M059J (cell line): ENCODE results near the gene PPEF2. TPM values are rescaled to one million over a fixed set of nuclear protein-coding genes. Genes with fewer than 3 reads are reported as not detected.

Source experiments
- DNase-seq: peaks from one replicate; pipeline ENCODE4 v3.0.0-alpha.2; 2012; ENCODE audit warnings: low read depth
- total RNA-seq: library from RNA; depleted of rRNA; stranded (reverse); fragments of >200 nt; shearing (Covaris generic); gene quantifications from 2 replicates; pipeline ENCODE4 v1.2.3, GENCODE V29; 2014

PPEF2 gene
- total RNA-seq, 1 experiment from 2014 or later = not detected

GRCh38 chr4:75898536-75898935, 3.7 kb downstream of the PPEF2 start:
- no peak for DNase-seq

GRCh38 chr4:75895744-75896314, 6.4 kb downstream of the PPEF2 start:
- peak; percentile 16 for DNase-seq

GRCh38 chr4:75892508-75892907, 9.7 kb downstream of the PPEF2 start:
- no peak for DNase-seq

GRCh38 chr4:75891611-75892010, 10.6 kb downstream of the PPEF2 start:
- DNase-seq = no peak

- no peak for DNase-seq
Observed at GRCh38 chr4:75889537-75890199, 12.6 kb downstream of the PPEF2 start.

- no peak for DNase-seq
Observed at GRCh38 chr4:75886104-75886503, 16.1 kb downstream of the PPEF2 start.

GRCh38 chr4:75881476-75881875, 20.8 kb downstream of the PPEF2 start:
- DNase-seq = peak; percentile 15

- no peak for DNase-seq
Observed at GRCh38 chr4:75880278-75880677, 22.0 kb downstream of the PPEF2 start.

GRCh38 chr4:75878246-75878756, 24.0 kb downstream of the PPEF2 start:
- DNase-seq = no peak

GRCh38 chr4:75876218-75876617, 26.0 kb downstream of the PPEF2 start:
- DNase-seq = no peak

- DNase-seq = no peak
Observed at GRCh38 chr4:75869100-75869499, 33.2 kb downstream of the PPEF2 start.

- no peak for DNase-seq
Observed at GRCh38 chr4:75867130-75867529, 35.1 kb downstream of the PPEF2 start.

GRCh38 chr4:75860606-75861005, 41.6 kb downstream of the PPEF2 start:
- DNase-seq = no peak

- DNase-seq = no peak
Observed at GRCh38 chr4:75858721-75859120, 43.5 kb downstream of the PPEF2 start.

- no peak for DNase-seq
Observed at GRCh38 chr4:75849461-75849860, 52.8 kb downstream of the PPEF2 start.

- DNase-seq = peak; percentile 65
Observed at GRCh38 chr4:75848891-75849290, 53.4 kb downstream of the PPEF2 start.

GRCh38 chr4:75848171-75848760, 54.0 kb downstream of the PPEF2 start:
- peak; percentile 90 for DNase-seq

GRCh38 chr4:75845992-75846391, 56.3 kb downstream of the PPEF2 start:
- DNase-seq = peak; percentile 52

- peak; percentile 94 for DNase-seq
Observed at GRCh38 chr4:75844151-75844662, 58.0 kb downstream of the PPEF2 start.

GRCh38 chr4:75843596-75843995, 58.7 kb downstream of the PPEF2 start:
- DNase-seq = no peak

GRCh38 chr4:75841641-75842520, 60.4 kb downstream of the PPEF2 start:
- no peak for DNase-seq

- no peak for DNase-seq
Observed at GRCh38 chr4:75834772-75835154, 67.5 kb downstream of the PPEF2 start.
